KMS-11 (cell line): ENCODE measurements around the gene CRIP1.

Experiments used
- H2AFZ ChIP-seq: fragments of 200-600 bp; sonication (generic); 2 replicates; pipeline ENCODE4 v1.6.1; 2016; ENCODE audit warnings: antibody characterized with exemption, mixed run types, low read depth
- H3K27ac ChIP-seq: fragments of 200-600 bp; sonication (generic); 2 replicates; pipeline ENCODE4 v1.6.1; 2016; ENCODE audit warnings: mild to moderate bottlenecking, mixed run types
- H3K27me3 ChIP-seq: fragments of 200-600 bp; sonication (generic); 2 replicates; pipeline ENCODE4 v1.6.1; 2017; ENCODE audit warnings: mild to moderate bottlenecking, low read depth, mixed run types, moderate library complexity; ENCODE audit not compliant: insufficient read depth
- H3K36me3 ChIP-seq: fragments of 200-600 bp; sonication (generic); 2 replicates; pipeline ENCODE4 v1.6.1; 2017; ENCODE audit warnings: mild to moderate bottlenecking, mixed run types; ENCODE audit not compliant: insufficient read depth
- H3K4me1 ChIP-seq: fragments of 200-600 bp; sonication (generic); 2 replicates; pipeline ENCODE4 v1.6.1; 2016; ENCODE audit warnings: mild to moderate bottlenecking, low read depth, mixed run types; ENCODE audit not compliant: poor library complexity, severe bottlenecking
- H3K4me2 ChIP-seq: fragments of 200-600 bp; sonication (generic); 2 replicates; pipeline ENCODE4 v1.7.0; 2016; ENCODE audit warnings: mild to moderate bottlenecking, mixed run types
- H3K4me3 ChIP-seq: fragments of 200-600 bp; sonication (generic); IDR thresholded peaks from 2 replicates; pipeline ENCODE4 v1.6.1; 2017; ENCODE audit warnings: low read depth, low read length, mixed read lengths; ENCODE audit not compliant: insufficient read depth
- H3K79me2 ChIP-seq: fragments of 200-600 bp; sonication (generic); 2 replicates; pipeline ENCODE4 v1.6.1; 2016; ENCODE audit warnings: low read depth, mixed run types; ENCODE audit not compliant: insufficient read depth
- H3K9ac ChIP-seq: fragments of 200-600 bp; sonication (generic); 2 replicates; pipeline ENCODE4 v1.6.1; 2016; ENCODE audit warnings: mild to moderate bottlenecking, mixed run types
- H4K20me1 ChIP-seq: fragments of 200-600 bp; sonication (generic); 2 replicates; pipeline ENCODE4 v1.6.1; 2016; ENCODE audit warnings: mild to moderate bottlenecking, mixed run types; ENCODE audit not compliant: insufficient read depth
- TF ChIP-seq, protein P1 (sequence below): fragments of 200-600 bp; sonication (generic); conservative IDR thresholded peaks from 2 replicates; pipeline ENCODE4 v1.6.1; 2017; ENCODE audit warnings: low read depth, mild to moderate bottlenecking, antibody characterized with exemption, low read length, moderate library complexity, mixed read lengths

Gene CRIP1

DNA sequence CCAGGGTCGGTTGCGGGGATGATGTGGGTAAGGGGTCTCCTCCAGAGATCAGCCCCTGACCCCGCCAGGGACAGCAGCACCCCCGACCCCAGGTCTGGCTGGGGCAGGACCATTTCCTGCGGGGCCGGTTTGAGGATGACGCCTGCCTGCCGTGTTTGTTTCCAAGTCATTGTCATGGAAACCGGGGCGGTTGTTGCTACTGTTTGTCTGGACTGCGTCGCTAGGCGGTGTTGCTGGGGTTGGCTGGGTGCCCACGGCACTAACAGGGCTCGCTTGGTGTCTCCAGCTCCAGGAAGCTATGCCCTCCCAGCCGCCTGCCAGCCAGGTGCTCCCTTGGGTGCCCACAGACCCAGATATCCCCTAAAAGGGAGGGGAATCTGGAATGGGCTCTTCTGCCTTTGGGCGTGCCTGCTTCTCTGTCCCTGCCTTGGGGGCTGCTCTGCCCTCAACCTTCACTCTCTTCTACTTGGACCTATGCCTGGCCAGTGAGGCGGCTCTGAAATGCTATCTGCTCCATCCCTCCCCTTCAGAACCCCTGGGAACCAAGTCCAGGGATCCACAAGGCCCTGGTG lies 4.7 kb upstream of the CRIP1 start:
- no peaks in the 10 kb centered on the region for H3K36me3 ChIP-seq
- H2AFZ ChIP-seq, result peak overlapping the region; percentile 19; the same call in 1 of the 2 replicates
- peaks cover under 1% of the 10 kb centered on the region; the same call in 1 of the 2 replicates for H3K79me2 ChIP-seq
- peaks cover 35% of the 10 kb centered on the region for H3K4me1 ChIP-seq
- H3K9ac ChIP-seq, result peak overlapping the region; percentile 100
- H3K4me2 ChIP-seq, result peak overlapping the region; percentile 100
- TF ChIP-seq, protein P1, sequence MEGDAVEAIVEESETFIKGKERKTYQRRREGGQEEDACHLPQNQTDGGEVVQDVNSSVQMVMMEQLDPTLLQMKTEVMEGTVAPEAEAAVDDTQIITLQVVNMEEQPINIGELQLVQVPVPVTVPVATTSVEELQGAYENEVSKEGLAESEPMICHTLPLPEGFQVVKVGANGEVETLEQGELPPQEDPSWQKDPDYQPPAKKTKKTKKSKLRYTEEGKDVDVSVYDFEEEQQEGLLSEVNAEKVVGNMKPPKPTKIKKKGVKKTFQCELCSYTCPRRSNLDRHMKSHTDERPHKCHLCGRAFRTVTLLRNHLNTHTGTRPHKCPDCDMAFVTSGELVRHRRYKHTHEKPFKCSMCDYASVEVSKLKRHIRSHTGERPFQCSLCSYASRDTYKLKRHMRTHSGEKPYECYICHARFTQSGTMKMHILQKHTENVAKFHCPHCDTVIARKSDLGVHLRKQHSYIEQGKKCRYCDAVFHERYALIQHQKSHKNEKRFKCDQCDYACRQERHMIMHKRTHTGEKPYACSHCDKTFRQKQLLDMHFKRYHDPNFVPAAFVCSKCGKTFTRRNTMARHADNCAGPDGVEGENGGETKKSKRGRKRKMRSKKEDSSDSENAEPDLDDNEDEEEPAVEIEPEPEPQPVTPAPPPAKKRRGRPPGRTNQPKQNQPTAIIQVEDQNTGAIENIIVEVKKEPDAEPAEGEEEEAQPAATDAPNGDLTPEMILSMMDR, result no peak; the same call in 1 of the 2 replicates
- peak overlapping the region; percentile 99 for H3K27ac ChIP-seq
- H3K27me3 ChIP-seq, result peaks cover 32% of the 10 kb centered on the region
- H4K20me1 ChIP-seq, result no peaks in the 10 kb centered on the region
- peak overlapping the region; percentile 55 for H3K4me3 ChIP-seq

DNA sequence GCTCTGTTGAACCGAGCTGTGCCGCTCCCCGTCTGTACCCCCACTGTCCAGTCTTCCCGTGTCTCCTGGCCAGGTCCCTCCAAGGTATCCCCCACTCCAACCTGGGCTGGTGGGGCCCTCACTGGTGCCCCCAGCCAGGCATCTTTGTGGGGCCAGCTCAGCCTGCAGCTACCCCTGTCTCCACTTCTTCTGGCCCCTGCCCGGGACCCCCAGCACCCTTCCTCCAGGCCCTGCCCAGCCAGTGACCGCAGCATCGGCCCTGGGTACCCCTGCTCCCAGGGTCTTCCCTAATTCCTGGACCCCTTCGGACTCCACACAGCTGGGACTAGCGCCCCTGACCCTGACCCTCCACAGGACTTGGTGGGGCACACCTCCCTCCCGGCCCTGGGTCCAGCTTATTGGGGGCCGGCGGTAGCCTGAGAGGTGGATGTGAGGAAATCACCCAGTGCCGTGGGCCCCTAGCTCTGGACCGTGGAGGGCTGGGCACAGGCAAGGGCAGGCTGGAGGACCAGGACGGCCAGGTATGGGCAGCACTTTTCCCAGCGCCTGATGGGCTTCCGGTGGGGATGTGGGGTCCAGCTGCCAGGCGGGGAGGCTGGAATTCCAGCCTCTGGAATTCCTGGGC lies 4.1 kb upstream of the CRIP1 start:
- TF ChIP-seq, protein P1, result no peak
- H4K20me1 ChIP-seq, result no peaks in the 10 kb centered on the region
- H3K36me3 ChIP-seq, result no peaks in the 10 kb centered on the region
- peak overlapping the region; percentile 99 for H3K27ac ChIP-seq
- peaks cover 27% of the 10 kb centered on the region for H3K27me3 ChIP-seq
- peak overlapping the region; percentile 100 for H3K4me2 ChIP-seq
- peaks cover 6% of the 10 kb centered on the region; the same call in 1 of the 2 replicates for H3K79me2 ChIP-seq
- H3K4me1 ChIP-seq, result peaks cover 35% of the 10 kb centered on the region
- no peak overlapping the region; the same call in 1 of the 2 replicates for H2AFZ ChIP-seq
- H3K9ac ChIP-seq, result peak overlapping the region; percentile 100
- H3K4me3 ChIP-seq, result no peak overlapping the region

DNA sequence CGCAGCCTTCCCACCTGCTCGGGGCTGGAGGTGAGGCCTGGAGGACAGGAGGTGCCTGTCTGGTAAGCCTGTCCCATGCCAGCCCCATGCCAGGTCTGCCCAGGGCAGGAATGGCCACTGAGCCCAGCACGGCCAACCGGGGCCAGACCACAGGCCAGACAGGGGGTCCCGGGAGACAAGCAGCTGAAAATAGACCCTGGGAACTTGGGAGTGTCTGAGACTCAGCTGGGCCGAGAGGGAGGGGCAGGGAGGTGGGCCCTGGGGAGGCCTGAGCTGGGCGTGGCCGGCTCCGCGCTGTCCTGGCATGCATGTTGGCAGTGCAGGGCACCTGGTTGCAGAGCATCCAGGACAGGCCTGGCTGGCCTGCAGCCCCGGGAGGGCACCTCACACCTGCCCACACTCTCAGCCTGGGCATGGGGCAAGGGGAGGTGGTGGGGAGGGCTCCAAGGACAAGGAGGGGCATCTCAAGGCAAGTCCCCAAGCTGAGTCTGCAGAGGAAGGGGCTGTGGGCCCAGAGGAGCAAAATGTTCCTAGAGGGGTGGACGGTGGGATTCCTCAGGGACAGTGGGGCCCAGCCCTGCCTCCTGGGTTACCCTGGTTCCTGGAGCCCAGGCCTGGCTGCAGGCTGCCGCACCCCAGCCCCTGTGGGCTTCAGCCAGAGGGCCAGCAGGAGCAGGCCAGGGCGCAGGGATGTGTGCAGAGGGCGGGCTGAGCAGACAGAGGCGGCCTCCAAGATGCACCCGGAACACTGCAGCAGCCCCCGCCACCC lies 3.2 kb upstream of the CRIP1 start:
- no peak overlapping the region for H2AFZ ChIP-seq
- no peak overlapping the region for H3K27ac ChIP-seq
- H3K27me3 ChIP-seq, result peaks cover 20% of the 10 kb centered on the region
- peaks cover 13% of the 10 kb centered on the region; the same call in 1 of the 2 replicates for H3K79me2 ChIP-seq
- no peaks in the 10 kb centered on the region for H4K20me1 ChIP-seq
- H3K9ac ChIP-seq, result peak overlapping the region; percentile 100; the same call in 1 of the 2 replicates
- no peak overlapping the region for H3K4me3 ChIP-seq
- H3K4me1 ChIP-seq, result peaks cover 30% of the 10 kb centered on the region
- H3K36me3 ChIP-seq, result no peaks in the 10 kb centered on the region
- TF ChIP-seq, protein P1, result no peak
- no peak overlapping the region for H3K4me2 ChIP-seq

DNA sequence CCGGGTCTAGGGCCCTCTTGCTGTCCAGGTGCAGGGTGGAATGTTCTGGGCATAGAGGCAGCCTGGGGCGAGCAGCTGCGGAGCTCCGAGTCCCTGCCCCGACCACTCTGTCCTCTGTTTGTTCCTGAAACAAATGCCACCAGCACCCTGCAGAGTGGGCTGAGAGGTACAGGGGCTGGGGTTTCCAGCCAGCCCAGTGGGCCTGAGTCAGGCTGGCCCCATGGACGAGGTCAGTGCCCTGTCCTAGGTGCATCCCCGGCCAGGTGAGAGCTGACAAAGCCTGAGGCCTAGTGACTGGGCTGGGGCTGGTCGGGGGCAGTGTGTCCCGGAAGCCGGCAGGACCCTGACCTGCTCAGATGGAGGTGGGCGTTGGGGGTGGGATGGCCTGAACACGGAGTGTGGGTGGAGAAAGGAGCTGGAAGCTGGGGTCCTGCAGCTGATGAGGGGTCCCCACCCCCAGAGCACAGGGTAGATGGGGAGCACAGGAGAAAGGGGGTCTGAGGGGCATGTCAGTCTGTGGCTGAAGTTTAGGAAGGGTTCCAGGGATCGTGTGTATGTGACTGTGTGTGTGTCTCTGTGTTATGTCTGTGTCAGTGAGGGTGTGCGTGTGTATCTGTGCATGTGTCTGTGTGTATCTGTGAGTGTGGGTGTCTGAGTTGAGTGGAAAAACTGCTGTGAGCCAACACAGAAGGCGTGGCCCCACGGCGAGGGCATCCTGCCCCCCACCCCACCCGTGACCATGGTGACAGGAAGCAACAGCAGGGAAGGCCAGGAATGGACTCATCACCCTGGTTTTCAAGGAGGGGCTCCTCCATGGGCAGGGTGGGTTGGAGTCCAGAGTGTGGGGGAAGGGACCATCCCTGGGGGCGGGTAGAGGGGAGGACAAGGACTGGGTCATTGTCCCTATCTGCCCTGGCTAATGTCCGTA lies 2.4 kb upstream of the CRIP1 start:
- no peak overlapping the region for H3K27ac ChIP-seq
- peaks cover 30% of the 10 kb centered on the region for H3K4me1 ChIP-seq
- H3K4me3 ChIP-seq, result no peak overlapping the region
- H3K4me2 ChIP-seq, result no peak overlapping the region
- H3K79me2 ChIP-seq, result peaks cover 21% of the 10 kb centered on the region; the same call in 1 of the 2 replicates
- no peak overlapping the region; the same call in 1 of the 2 replicates for H3K9ac ChIP-seq
- TF ChIP-seq, protein P1, result no peak
- H3K36me3 ChIP-seq, result no peaks in the 10 kb centered on the region
- H3K27me3 ChIP-seq, result peaks cover 13% of the 10 kb centered on the region
- H2AFZ ChIP-seq, result no peak overlapping the region
- H4K20me1 ChIP-seq, result no peaks in the 10 kb centered on the region
